Suprapubic skin (tissue), 4 donors: Measurements from ENCODE around the gene STXBP5. TPM values are rescaled to one million over a fixed set of nuclear protein-coding genes. Genes with fewer than 3 reads are reported as not detected.

Source experiments
- DNase-seq, 2 donors: peaks; one replicate each; pipeline ENCODE4 v3.0.0-alpha.2; 2019; ENCODE audit warnings: low spot score in 2 of 2
- H3K27ac ChIP-seq: fragments of 200-600 bp; sonication (generic); one replicate; pipeline ENCODE4 v1.5.1; 2019
- H3K27me3 ChIP-seq: fragments of 200-600 bp; sonication (generic); one replicate; pipeline ENCODE4 v1.5.1; 2019
- H3K36me3 ChIP-seq: fragments of 200-600 bp; sonication (generic); one replicate; pipeline ENCODE4 v1.5.1; 2019
- H3K4me1 ChIP-seq: fragments of 200-600 bp; sonication (generic); one replicate; pipeline ENCODE4 v1.5.1; 2019
- H3K4me3 ChIP-seq: fragments of 200-600 bp; sonication (generic); one replicate; pipeline ENCODE4 v1.5.1; 2019; ENCODE audit warnings: mild to moderate bottlenecking
- H3K9me3 ChIP-seq: fragments of 200-600 bp; sonication (generic); one replicate; pipeline ENCODE4 v1.5.1; 2019
- EP300 ChIP-seq: sonication (generic); formaldehyde crosslinking; IDR thresholded peaks from one replicate; pipeline ENCODE4 v1.6.1; 2017; ENCODE audit warnings: antibody characterized with exemption
- POLR2A ChIP-seq, 2 donors: fragments of 450-650 bp; IDR thresholded peaks; one replicate each; pipeline ENCODE4 v1.6.1; 2017; ENCODE audit warnings: antibody characterized with exemption in 2 of 2, mild to moderate bottlenecking in 2 of 2, moderate library complexity in 2 of 2
- POLR2AphosphoS5 ChIP-seq, 3 donors: sonication (generic); formaldehyde crosslinking; IDR thresholded peaks; one replicate each; pipeline ENCODE4 v1.6.1; 2017; ENCODE audit warnings: antibody characterized with exemption in 3 of 3
- WGBS: methylation state at CpG from one replicate; pipeline ENCODE4 v1.1.5; 2018; 5-methylcytosine and 5-hydroxymethylcytosine counted together
- total RNA-seq, 4 donors: library from RNA; depleted of rRNA; stranded (reverse); fragments of >200 nt; gene quantifications; one replicate each; pipeline ENCODE4 v1.1.0, GENCODE V29; 2016
- TF ChIP-seq, protein P1 (sequence below), 2 donors: fragments of 200-600 bp in 1 of 2; fragments of 450-650 bp in 1 of 2; sonication (generic) in 1 of 2; IDR thresholded peaks; one replicate each; pipeline ENCODE4 v1.5.1; 2016 to 2019; ENCODE audit warnings: antibody characterized with exemption in 2 of 2, mild to moderate bottlenecking in 1 of 2, moderate library complexity in 1 of 2

STXBP5 gene
- total RNA-seq, 4 donors from 2014 or later = 55.0 to 65.5 (median 60.3) TPM

- no peaks in the 10 kb centered on the region for H3K27me3 ChIP-seq
- no peak for TF ChIP-seq EP300
- no peak for TF ChIP-seq POLR2AphosphoS5 (IDR thresholded peaks at IDR 0.05)
- H3K4me1 ChIP-seq = no peaks in the 10 kb centered on the region
Observed at GRCh38 chr6:147164761-147165160, 39.5 kb upstream of the STXBP5 start.

GRCh38 chr6:147166360-147166944, 37.8 kb upstream of the STXBP5 start:
- no peak for DNase-seq
- Histone ChIP-seq H3K4me3 (no peak overlapping the region), H3K36me3 (no peaks in the 10 kb centered on the region), H3K9me3 (no peaks in the 10 kb centered on the region), H3K27me3 (no peaks in the 10 kb centered on the region), H3K4me1 (no peaks in the 10 kb centered on the region), H3K27ac (no peak overlapping the region)
- 75% methylated on average over 2 of the region's 2 CpGs for WGBS
- TF ChIP-seq POLR2A (IDR thresholded peaks at IDR 0.05) = no peak
- no peak for TF ChIP-seq POLR2AphosphoS5 (IDR thresholded peaks at IDR 0.05)
- no peak for TF ChIP-seq EP300
- TF ChIP-seq, protein P1, sequence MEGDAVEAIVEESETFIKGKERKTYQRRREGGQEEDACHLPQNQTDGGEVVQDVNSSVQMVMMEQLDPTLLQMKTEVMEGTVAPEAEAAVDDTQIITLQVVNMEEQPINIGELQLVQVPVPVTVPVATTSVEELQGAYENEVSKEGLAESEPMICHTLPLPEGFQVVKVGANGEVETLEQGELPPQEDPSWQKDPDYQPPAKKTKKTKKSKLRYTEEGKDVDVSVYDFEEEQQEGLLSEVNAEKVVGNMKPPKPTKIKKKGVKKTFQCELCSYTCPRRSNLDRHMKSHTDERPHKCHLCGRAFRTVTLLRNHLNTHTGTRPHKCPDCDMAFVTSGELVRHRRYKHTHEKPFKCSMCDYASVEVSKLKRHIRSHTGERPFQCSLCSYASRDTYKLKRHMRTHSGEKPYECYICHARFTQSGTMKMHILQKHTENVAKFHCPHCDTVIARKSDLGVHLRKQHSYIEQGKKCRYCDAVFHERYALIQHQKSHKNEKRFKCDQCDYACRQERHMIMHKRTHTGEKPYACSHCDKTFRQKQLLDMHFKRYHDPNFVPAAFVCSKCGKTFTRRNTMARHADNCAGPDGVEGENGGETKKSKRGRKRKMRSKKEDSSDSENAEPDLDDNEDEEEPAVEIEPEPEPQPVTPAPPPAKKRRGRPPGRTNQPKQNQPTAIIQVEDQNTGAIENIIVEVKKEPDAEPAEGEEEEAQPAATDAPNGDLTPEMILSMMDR (IDR thresholded peaks at IDR 0.05) = no peak

More at GRCh38 chr6:147164761-147165160, 39.5 kb upstream of the STXBP5 start:
- Histone ChIP-seq H3K36me3 (no peaks in the 10 kb centered on the region), H3K9me3 (no peaks in the 10 kb centered on the region), H3K4me3 (no peak overlapping the region), H3K27ac (no peak overlapping the region)
- DNase-seq = no peak

DNA sequence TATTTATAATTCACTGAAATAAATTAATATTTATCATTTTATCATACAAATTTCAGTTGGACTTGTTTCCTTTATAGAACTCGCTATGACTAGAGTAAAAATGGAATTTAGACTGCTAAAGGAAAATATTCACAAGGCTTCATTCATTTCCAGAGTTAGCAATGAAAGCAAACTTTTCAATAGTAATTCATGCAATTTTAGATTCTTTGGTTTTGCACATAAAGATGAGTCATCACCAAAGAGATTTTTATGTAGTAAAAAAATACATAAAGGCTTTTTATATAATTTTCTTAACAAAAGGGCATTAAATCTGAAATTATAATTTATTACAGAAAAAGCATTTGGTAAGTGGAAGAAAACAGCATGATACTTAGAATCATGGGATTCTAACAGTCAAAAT, 37.2 kb upstream of the STXBP5 start:
- Histone ChIP-seq H3K27me3 (no peaks in the 10 kb centered on the region), H3K36me3 (no peaks in the 10 kb centered on the region), H3K4me3 (no peak overlapping the region), H3K4me1 (no peaks in the 10 kb centered on the region), H3K27ac (no peak overlapping the region), H3K9me3 (no peaks in the 10 kb centered on the region)
- TF ChIP-seq POLR2AphosphoS5 (IDR thresholded peaks at IDR 0.05) (no peak), POLR2A (IDR thresholded peaks at IDR 0.05) (no peak), EP300 (no peak)
- TF ChIP-seq, protein P1 (IDR thresholded peaks at IDR 0.05) = no peak
- 89% methylated on average over 1 of the region's 1 CpG for WGBS
- DNase-seq = no peak

GRCh38 chr6:147167576-147168461, 36.4 kb upstream of the STXBP5 start:
- no peak for DNase-seq
- Histone ChIP-seq H3K27ac (no peak overlapping the region), H3K4me1 (no peaks in the 10 kb centered on the region), H3K27me3 (no peaks in the 10 kb centered on the region), H3K36me3 (no peaks in the 10 kb centered on the region), H3K4me3 (no peak overlapping the region), H3K9me3 (no peaks in the 10 kb centered on the region)
- 74% methylated on average over 4 of the region's 4 CpGs for WGBS
- TF ChIP-seq, protein P1 (IDR thresholded peaks at IDR 0.05) = no peak
- TF ChIP-seq POLR2A (IDR thresholded peaks at IDR 0.05) = no peak
- no peak for TF ChIP-seq EP300
- TF ChIP-seq POLR2AphosphoS5 (IDR thresholded peaks at IDR 0.05) = no peak

GRCh38 chr6:147169529-147169928, 34.7 kb upstream of the STXBP5 start:
- WGBS = 88% methylated on average over 1 of the region's 1 CpG
- H3K27ac ChIP-seq = no peak overlapping the region
- no peak for DNase-seq
- no peaks in the 10 kb centered on the region for H3K9me3 ChIP-seq
- H3K36me3 ChIP-seq = no peaks in the 10 kb centered on the region
- H3K4me1 ChIP-seq = no peaks in the 10 kb centered on the region
- TF ChIP-seq POLR2AphosphoS5 (IDR thresholded peaks at IDR 0.05) (no peak), POLR2A (IDR thresholded peaks at IDR 0.05) (no peak), EP300 (no peak)
- TF ChIP-seq, protein P1 (IDR thresholded peaks at IDR 0.05) = no peak
- no peak overlapping the region for H3K4me3 ChIP-seq
- H3K27me3 ChIP-seq = no peaks in the 10 kb centered on the region
